HUES64 (cell line): ENCODE data around the gene ZNF878.

Experiments used
- H3K27ac ChIP-seq: 2 replicates; pipeline ENCODE4 v1.7.0; 2013; ENCODE audit warnings: low read depth, low read length, inconsistent platforms
- H3K27me3 ChIP-seq: 2 replicates; pipeline ENCODE4 v1.6.1; 2013; ENCODE audit warnings: mild to moderate bottlenecking, low read length; ENCODE audit not compliant: insufficient read depth
- H3K36me3 ChIP-seq: 2 replicates; pipeline ENCODE4 v1.6.1; 2013; ENCODE audit warnings: mild to moderate bottlenecking, low read length; ENCODE audit not compliant: insufficient read depth
- H3K4me1 ChIP-seq: 2 replicates; pipeline ENCODE4 v1.6.1; 2013; ENCODE audit warnings: mild to moderate bottlenecking, low read length, moderate library complexity; ENCODE audit not compliant: insufficient read depth
- H3K4me3 ChIP-seq: 2 replicates; pipeline ENCODE4 v1.5.1; 2013; ENCODE audit warnings: mild to moderate bottlenecking, low read length, moderate library complexity
- H3K9ac ChIP-seq: 2 replicates; pipeline ENCODE4 v1.6.1; 2013; ENCODE audit warnings: mild to moderate bottlenecking, low read depth, low read length
- H3K9me3 ChIP-seq: 2 replicates; pipeline ENCODE4 v1.6.1; 2013; ENCODE audit warnings: low read depth, low read length; ENCODE audit not compliant: insufficient read depth
- WGBS: fragments of 150-250, 120-280 bp; methylation state at CpG from one replicate; pipeline ENCODE4 v1.1.7; 2013; ENCODE audit warnings: missing lambda C conversion rate; 5-methylcytosine and 5-hydroxymethylcytosine counted together

Gene ZNF878

GRCh38 chr19:12034198-12034597 lies 18.6 kb downstream of the ZNF878 start:
- Histone ChIP-seq H3K9ac (no peak overlapping the region), H3K27ac (no peak overlapping the region), H3K36me3 (peaks cover 3% of the 10 kb centered on the region; the same call in 1 of the 2 replicates), H3K4me3 (peak overlapping the region; percentile 84), H3K27me3 (no peaks in the 10 kb centered on the region), H3K4me1 (peaks cover 6% of the 10 kb centered on the region; the same call in 1 of the 2 replicates), H3K9me3 (peaks cover 8% of the 10 kb centered on the region; the same call in 1 of the 2 replicates)
- WGBS = 93% methylated on average over 1 of the region's 2 CpGs

- Histone ChIP-seq H3K4me3 (no peak overlapping the region), H3K9me3 (peaks cover 92% of the 10 kb centered on the region), H3K27ac (no peak overlapping the region), H3K4me1 (no peaks in the 10 kb centered on the region), H3K36me3 (peaks cover 75% of the 10 kb centered on the region), H3K27me3 (no peaks in the 10 kb centered on the region), H3K9ac (no peak overlapping the region)
- WGBS = no CpG with 5 or more reads among the region's 2 CpGs
These were observed 37.0 kb downstream of the ZNF878 start for GRCh38 chr19:12015753-12016116.

GRCh38 chr19:12015015-12015752 lies 37.6 kb downstream of the ZNF878 start:
- H3K4me1 ChIP-seq = no peaks in the 10 kb centered on the region
- H3K9me3 ChIP-seq = peaks cover 88% of the 10 kb centered on the region
- no peak overlapping the region for H3K27ac ChIP-seq
- no peaks in the 10 kb centered on the region for H3K27me3 ChIP-seq
- no peak overlapping the region for H3K9ac ChIP-seq
- H3K4me3 ChIP-seq = no peak overlapping the region
- peaks cover 75% of the 10 kb centered on the region for H3K36me3 ChIP-seq
- WGBS = 93% methylated on average over 9 of the region's 9 CpGs

GRCh38 chr19:12000152-12000981 lies 52.4 kb downstream of the ZNF878 start:
- Histone ChIP-seq H3K27ac (no peak overlapping the region), H3K9me3 (no peaks in the 10 kb centered on the region), H3K36me3 (peaks cover 22% of the 10 kb centered on the region), H3K4me3 (no peak overlapping the region), H3K27me3 (no peaks in the 10 kb centered on the region), H3K9ac (no peak overlapping the region), H3K4me1 (no peaks in the 10 kb centered on the region)
- 95% methylated on average over 9 of the region's 9 CpGs for WGBS

DNA sequence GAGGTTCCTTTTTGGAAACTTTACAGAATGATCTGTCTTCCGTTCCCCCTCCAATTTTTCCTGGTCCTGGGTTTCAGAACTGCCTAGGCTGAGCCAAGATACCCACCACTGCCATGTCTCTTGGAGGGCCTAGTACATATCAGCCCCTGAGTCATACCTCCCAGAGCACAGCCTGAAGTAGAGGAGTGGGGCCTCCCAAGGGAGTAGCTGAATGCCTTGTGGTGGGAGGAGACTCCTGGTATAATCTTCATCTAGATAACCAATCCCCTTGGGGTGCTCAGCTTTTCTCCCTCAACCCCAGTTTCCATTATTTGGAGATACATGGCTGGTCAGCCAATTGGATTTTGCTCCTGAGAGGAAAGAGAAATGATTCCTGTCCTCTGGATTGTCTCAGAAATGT lies 57.6 kb downstream of the ZNF878 start:
- no peak overlapping the region for H3K4me3 ChIP-seq
- WGBS = 93% methylated on average over 1 of the region's 1 CpG

More for the DNA sequence above, 57.6 kb downstream of the ZNF878 start:
- no peak overlapping the region for H3K9ac ChIP-seq
- no peaks in the 10 kb centered on the region for H3K9me3 ChIP-seq
- H3K4me1 ChIP-seq = no peaks in the 10 kb centered on the region
- no peak overlapping the region for H3K27ac ChIP-seq
- peaks cover 9% of the 10 kb centered on the region for H3K36me3 ChIP-seq
- H3K27me3 ChIP-seq = no peaks in the 10 kb centered on the region
